Neural cell (in vitro differentiated cells): ENCODE data around the gene BUD23. TPM values are rescaled to one million over a fixed set of nuclear protein-coding genes. Genes with fewer than 3 reads are reported as not detected.

Source experiments
- H2AFZ ChIP-seq: fragments of 200-600, 300-800 bp; sonication (generic), shearing (Covaris generic); 2 replicates; pipeline ENCODE4 v1.6.0; 2014; ENCODE audit warnings: low read depth, mild to moderate bottlenecking, antibody characterized with exemption, low read length, moderate library complexity
- H3F3A ChIP-seq: fragments of 200-600 bp; shearing (Covaris generic); 2 replicates; pipeline ENCODE4 v1.6.1; 2016; ENCODE audit warnings: mild to moderate bottlenecking, moderate library complexity, mixed read lengths, antibody characterized with exemption, low read length; ENCODE audit not compliant: insufficient read depth, poor library complexity, severe bottlenecking
- H3K27ac ChIP-seq: fragments of 200-600, 300-800 bp; sonication (generic), shearing (Covaris generic); 2 replicates; pipeline ENCODE4 v1.5.1; 2014; ENCODE audit warnings: mild to moderate bottlenecking, low read length, moderate library complexity
- H3K27me3 ChIP-seq: fragments of 300-800, 200-600 bp; sonication (generic), shearing (Covaris generic); 2 replicates; pipeline ENCODE4 v1.6.0; 2014; ENCODE audit warnings: mild to moderate bottlenecking, low read depth, low read length, moderate library complexity; ENCODE audit not compliant: insufficient read depth
- H3K36me3 ChIP-seq: fragments of 300-800, 200-600 bp; sonication (generic), shearing (Covaris generic); 2 replicates; pipeline ENCODE4 v1.5.1; 2014; ENCODE audit warnings: mild to moderate bottlenecking, antibody characterized with exemption, low read length, moderate library complexity; ENCODE audit not compliant: insufficient read depth
- H3K4me2 ChIP-seq: fragments of 300-800, 200-600 bp; sonication (generic), shearing (Covaris generic); 2 replicates; pipeline ENCODE4 v1.6.0; 2014; ENCODE audit warnings: mild to moderate bottlenecking, low read length
- H3K4me3 ChIP-seq: fragments of 300-800, 200-600 bp; sonication (generic), shearing (Covaris generic); 2 replicates; pipeline ENCODE4 v1.5.1; 2014; ENCODE audit warnings: mild to moderate bottlenecking, low read length, moderate library complexity
- H3K79me2 ChIP-seq: fragments of 200-600 bp; shearing (Covaris generic); replicated peaks from 2 replicates; pipeline ENCODE4 v1.6.0; 2014; ENCODE audit warnings: mild to moderate bottlenecking, low read length, moderate library complexity; ENCODE audit not compliant: insufficient read depth
- H3K9ac ChIP-seq: fragments of 300-800, 200-600 bp; sonication (generic), shearing (Covaris generic); 2 replicates; pipeline ENCODE4 v1.6.1; 2016; ENCODE audit warnings: mild to moderate bottlenecking, low read length, mixed read lengths
- H3K9me2 ChIP-seq: fragments of 200-600 bp; shearing (Covaris generic); 2 replicates; pipeline ENCODE4 v1.6.1; 2016; ENCODE audit warnings: mild to moderate bottlenecking, low read length, mixed read lengths; ENCODE audit not compliant: insufficient read depth
- H3K9me3 ChIP-seq: fragments of 200-600, 300-800 bp; sonication (generic), shearing (Covaris generic); 2 replicates; pipeline ENCODE4 v1.6.1; 2016; ENCODE audit warnings: mild to moderate bottlenecking, mixed run types, low read length, moderate library complexity, mixed read lengths
- H4K20me1 ChIP-seq: fragments of 200-600 bp; shearing (Covaris generic); 2 replicates; pipeline ENCODE4 v1.6.1; 2016; ENCODE audit warnings: mild to moderate bottlenecking, mixed run types; ENCODE audit not compliant: insufficient read depth
- CTCF ChIP-seq: fragments of 450-650 bp; IDR thresholded peaks from 2 replicates; pipeline ENCODE4 v1.5.1; 2014; ENCODE audit warnings: antibody characterized with exemption, mild to moderate bottlenecking, moderate library complexity; ENCODE audit not compliant: poor library complexity, severe bottlenecking
- EP300 ChIP-seq: fragments of 450-650 bp; conservative IDR thresholded peaks from 2 replicates; pipeline ENCODE4 v1.6.1; 2014; ENCODE audit warnings: antibody characterized with exemption, mild to moderate bottlenecking, moderate library complexity; ENCODE audit not compliant: poor library complexity, severe bottlenecking
- EZH2 ChIP-seq: fragments of 200-600, 300-800 bp; shearing (Covaris generic), sonication (generic); IDR thresholded peaks from 2 replicates; pipeline ENCODE4 v1.6.1; 2014; ENCODE audit warnings: antibody characterized with exemption, low read length, borderline replicate concordance, mild to moderate bottlenecking; ENCODE audit not compliant: insufficient read depth, poor library complexity, severe bottlenecking
- MXI1 ChIP-seq: fragments of 450-650 bp; conservative IDR thresholded peaks from 2 replicates; pipeline ENCODE4 v1.6.1; 2014; ENCODE audit warnings: antibody characterized with exemption, mild to moderate bottlenecking; ENCODE audit not compliant: poor library complexity, severe bottlenecking
- POLR2AphosphoS5 ChIP-seq: IDR thresholded peaks from 2 replicates; pipeline ENCODE4 v1.6.1; 2012
- RAD21 ChIP-seq: fragments of 450-650 bp; conservative IDR thresholded peaks from 2 replicates; pipeline ENCODE4 v1.6.1; 2014; ENCODE audit warnings: antibody characterized with exemption, mild to moderate bottlenecking, moderate library complexity
- REST ChIP-seq: IDR thresholded peaks from 2 replicates; pipeline ENCODE4 v1.6.1; 2012; ENCODE audit warnings: borderline replicate concordance
- SMC3 ChIP-seq: fragments of 450-650 bp; conservative IDR thresholded peaks from 2 replicates; pipeline ENCODE4 v1.6.1; 2014; ENCODE audit warnings: antibody characterized with exemption, mild to moderate bottlenecking, moderate library complexity; ENCODE audit not compliant: poor library complexity
- TAF1 ChIP-seq: IDR thresholded peaks from 2 replicates; pipeline ENCODE4 v1.6.1; 2012; ENCODE audit warnings: low read depth
- polyA plus RNA-seq: library from polyadenylated mRNA; depleted of rRNA; stranded (reverse); fragments of >200 nt; gene quantifications from 2 replicates; pipeline ENCODE4 v1.2.3, GENCODE V29; 2014

The BUD23 gene
- polyA plus RNA-seq, 1 donor from 2014 or later: 82.9 TPM

- Histone ChIP-seq H3K9me3 (no peaks in the 10 kb centered on the region), H3K9ac (no peak overlapping the region), H3K79me2 (no peaks in the 10 kb centered on the region), H3K4me2 (no peak overlapping the region), H3K27me3 (no peaks in the 10 kb centered on the region), H3K27ac (no peak overlapping the region), H3K36me3 (no peaks in the 10 kb centered on the region), H3F3A (no peaks in the 10 kb centered on the region), H4K20me1 (no peaks in the 10 kb centered on the region), H3K4me3 (no peak overlapping the region), H2AFZ (no peak overlapping the region), H3K9me2 (no peaks in the 10 kb centered on the region)
- no peak for TF ChIP-seq EZH2
- no peak for TF ChIP-seq MXI1
- TF ChIP-seq CTCF: no peak
- no peak for TF ChIP-seq EP300
- TF ChIP-seq SMC3: no peak
- no peak for TF ChIP-seq REST
- no peak for TF ChIP-seq TAF1
- no peak for TF ChIP-seq POLR2AphosphoS5
- no peak for TF ChIP-seq RAD21
Measured at GRCh38 chr7:73635428-73636200, 47.8 kb upstream of the BUD23 start.

GRCh38 chr7:73638911-73639310 is 44.5 kb upstream of the BUD23 start:
- H3F3A ChIP-seq: no peaks in the 10 kb centered on the region
- no peak overlapping the region for H3K27ac ChIP-seq
- H3K4me3 ChIP-seq: no peak overlapping the region
- no peaks in the 10 kb centered on the region for H3K9me3 ChIP-seq
- H4K20me1 ChIP-seq: no peaks in the 10 kb centered on the region
- TF ChIP-seq POLR2AphosphoS5 (no peak), RAD21 (no peak), EZH2 (no peak), MXI1 (no peak), EP300 (no peak), SMC3 (no peak)
- no peaks in the 10 kb centered on the region for H3K36me3 ChIP-seq
- no peak overlapping the region for H3K4me2 ChIP-seq
- H3K9ac ChIP-seq: no peak overlapping the region
- no peaks in the 10 kb centered on the region for H3K27me3 ChIP-seq
- H3K9me2 ChIP-seq: no peaks in the 10 kb centered on the region
- H3K79me2 ChIP-seq: no peaks in the 10 kb centered on the region
- H2AFZ ChIP-seq: no peak overlapping the region
